Parathyroid adenoma (tissue), 2 donors: Measurements from ENCODE around the gene SUMF1.

Experiments
- H2AFZ ChIP-seq: fragments of 300-600 bp; sonication (generic); one replicate; pipeline ENCODE4 v1.7.0; 2017; ENCODE audit warnings: antibody characterized with exemption, mild to moderate bottlenecking
- H3K27ac ChIP-seq: fragments of 300-600 bp; sonication (generic); one replicate; pipeline ENCODE4 v1.7.0; 2017
- H3K27me3 ChIP-seq: fragments of 300-600 bp; sonication (generic); one replicate; pipeline ENCODE4 v1.7.0; 2017; ENCODE audit warnings: low read length; ENCODE audit not compliant: control insufficient read depth, insufficient read depth
- H3K36me3 ChIP-seq: fragments of 300-600 bp; sonication (generic); one replicate; pipeline ENCODE4 v1.7.0; 2017; ENCODE audit warnings: low read length; ENCODE audit not compliant: control insufficient read depth, insufficient read depth
- H3K4me1 ChIP-seq: fragments of 300-600 bp; sonication (generic); one replicate; pipeline ENCODE4 v1.7.0; 2017; ENCODE audit warnings: control low read depth
- H3K4me2 ChIP-seq: fragments of 300-600 bp; sonication (generic); one replicate; pipeline ENCODE4 v1.7.0; 2017; ENCODE audit warnings: low read length
- H3K4me3 ChIP-seq: fragments of 300-600 bp; sonication (generic); one replicate; pipeline ENCODE4 v1.7.0; 2017; ENCODE audit warnings: low read depth, low read length
- H3K79me2 ChIP-seq: fragments of 300-600 bp; sonication (generic); one replicate; pipeline ENCODE4 v1.7.0; 2017; ENCODE audit warnings: control low read depth
- H3K9ac ChIP-seq: fragments of 300-600 bp; sonication (generic); one replicate; pipeline ENCODE4 v1.7.0; 2017; ENCODE audit warnings: mild to moderate bottlenecking
- H3K9me3 ChIP-seq: fragments of 300-600 bp; sonication (generic); one replicate; pipeline ENCODE4 v1.7.0; 2017; ENCODE audit warnings: low read length; ENCODE audit not compliant: control insufficient read depth
- CTCF ChIP-seq: fragments of 300-600 bp; sonication (generic); IDR thresholded peaks from one replicate; pipeline ENCODE4 v1.7.0; 2017; ENCODE audit warnings: antibody characterized with exemption, mild to moderate bottlenecking
- donor health status: primary hyperparathyroidism.

SUMF1 gene

GRCh38 chr3:4426261-4426781 lies 40.7 kb downstream of the SUMF1 start:
- Histone ChIP-seq H3K9me3 (no peaks in the 10 kb centered on the region), H3K27ac (no peak overlapping the region), H3K9ac (no peak overlapping the region)

GRCh38 chr3:4425707-4426106 lies 41.4 kb downstream of the SUMF1 start:
- no peak overlapping the region for H3K4me2 ChIP-seq
- no peak overlapping the region for H3K4me3 ChIP-seq
- no peak overlapping the region for H3K9ac ChIP-seq
- no peaks in the 10 kb centered on the region for H3K36me3 ChIP-seq
- no peaks in the 10 kb centered on the region for H3K9me3 ChIP-seq
- no peak overlapping the region for H3K27ac ChIP-seq
- no peaks in the 10 kb centered on the region for H3K4me1 ChIP-seq
- TF ChIP-seq CTCF = no peak
- H3K27me3 ChIP-seq = no peaks in the 10 kb centered on the region
- H2AFZ ChIP-seq = no peak overlapping the region
- H3K79me2 ChIP-seq = peaks cover 18% of the 10 kb centered on the region

More at GRCh38 chr3:4426261-4426781, 40.7 kb downstream of the SUMF1 start:
- no peaks in the 10 kb centered on the region for H3K36me3 ChIP-seq
- no peak overlapping the region for H3K4me2 ChIP-seq
- no peak overlapping the region for H2AFZ ChIP-seq
- H3K79me2 ChIP-seq = peaks cover 24% of the 10 kb centered on the region
- H3K4me3 ChIP-seq = no peak overlapping the region
- TF ChIP-seq CTCF = no peak
- H3K27me3 ChIP-seq = no peaks in the 10 kb centered on the region
- no peaks in the 10 kb centered on the region for H3K4me1 ChIP-seq

- Histone ChIP-seq H2AFZ (no peak overlapping the region), H3K36me3 (no peaks in the 10 kb centered on the region), H3K4me1 (no peaks in the 10 kb centered on the region), H3K9me3 (no peaks in the 10 kb centered on the region), H3K27ac (no peak overlapping the region), H3K27me3 (no peaks in the 10 kb centered on the region), H3K4me3 (no peak overlapping the region), H3K9ac (no peak overlapping the region), H3K4me2 (no peak overlapping the region), H3K79me2 (peaks cover 11% of the 10 kb centered on the region)
- no peak for TF ChIP-seq CTCF
These were observed 42.0 kb downstream of the SUMF1 start for GRCh38 chr3:4425055-4425454.

- TF ChIP-seq CTCF = no peak
- H3K79me2 ChIP-seq = peaks cover 10% of the 10 kb centered on the region
These were observed 45.9 kb downstream of the SUMF1 start for GRCh38 chr3:4421121-4421520.

GRCh38 chr3:4419920-4420319 lies 47.1 kb downstream of the SUMF1 start:
- Histone ChIP-seq H2AFZ (no peak overlapping the region), H3K4me3 (no peak overlapping the region), H3K79me2 (peaks cover 3% of the 10 kb centered on the region), H3K9me3 (no peaks in the 10 kb centered on the region), H3K4me1 (no peaks in the 10 kb centered on the region), H3K4me2 (no peak overlapping the region), H3K9ac (no peak overlapping the region), H3K36me3 (no peaks in the 10 kb centered on the region), H3K27me3 (no peaks in the 10 kb centered on the region), H3K27ac (no peak overlapping the region)
- no peak for TF ChIP-seq CTCF

More at GRCh38 chr3:4421121-4421520, 45.9 kb downstream of the SUMF1 start:
- H3K9ac ChIP-seq = no peak overlapping the region
- no peak overlapping the region for H3K4me3 ChIP-seq
- H3K9me3 ChIP-seq = no peaks in the 10 kb centered on the region
- no peak overlapping the region for H3K27ac ChIP-seq
- no peaks in the 10 kb centered on the region for H3K27me3 ChIP-seq
- no peaks in the 10 kb centered on the region for H3K36me3 ChIP-seq
- no peaks in the 10 kb centered on the region for H3K4me1 ChIP-seq
- no peak overlapping the region for H3K4me2 ChIP-seq
- no peak overlapping the region for H2AFZ ChIP-seq
